Smooth muscle cell (in vitro differentiated cells): ENCODE results near the gene UNC13D. TPM values are rescaled to one million over a fixed set of nuclear protein-coding genes. Genes with fewer than 3 reads are reported as not detected.

Source experiments
- DNase-seq: peaks from one replicate; lab custom pipeline; 2025; ENCODE audit not compliant: unreplicated experiment; lab: John Stamatoyannopoulos, UW
- H2AFZ ChIP-seq: fragments of 200-600 bp; sonication (generic); 2 replicates; pipeline ENCODE4 v1.6.0; 2016; ENCODE audit warnings: antibody characterized with exemption, low read depth, mild to moderate bottlenecking
- H3F3A ChIP-seq: fragments of 200-600 bp; sonication (generic); 2 replicates; pipeline ENCODE4 v1.6.0; 2017; ENCODE audit warnings: antibody characterized with exemption, low read depth
- H3K27ac ChIP-seq: fragments of 200-600 bp; sonication (generic); 2 replicates; pipeline ENCODE4 v1.5.1; 2016; ENCODE audit warnings: low read depth, mild to moderate bottlenecking
- H3K27me3 ChIP-seq: fragments of 200-600 bp; sonication (generic); 2 replicates; pipeline ENCODE4 v1.6.1; 2016; ENCODE audit warnings: low read depth, mild to moderate bottlenecking
- H3K36me3 ChIP-seq: fragments of 200-600 bp; sonication (generic); 2 replicates; pipeline ENCODE4 v1.5.1; 2016; ENCODE audit warnings: low read depth
- H3K4me1 ChIP-seq: fragments of 200-600 bp; sonication (generic); 2 replicates; pipeline ENCODE4 v1.5.1; 2016; ENCODE audit warnings: low read depth
- H3K4me2 ChIP-seq: fragments of 200-600 bp; sonication (generic); 2 replicates; pipeline ENCODE4 v1.6.0; 2016; ENCODE audit warnings: mild to moderate bottlenecking
- H3K4me3 ChIP-seq: fragments of 200-600 bp; sonication (generic); 2 replicates; pipeline ENCODE4 v1.5.1; 2016; ENCODE audit warnings: mild to moderate bottlenecking
- H3K79me2 ChIP-seq: fragments of 200-600 bp; sonication (generic); 2 replicates; pipeline ENCODE4 v1.6.0; 2016; ENCODE audit warnings: low read depth, mild to moderate bottlenecking
- H3K9ac ChIP-seq: fragments of 200-600 bp; sonication (generic); 2 replicates; pipeline ENCODE4 v1.6.0; 2016; ENCODE audit warnings: low read depth
- H3K9me3 ChIP-seq: fragments of 200-600 bp; sonication (generic); replicated peaks from 2 replicates; pipeline ENCODE4 v1.5.1; 2016; ENCODE audit warnings: low read depth
- H4K20me1 ChIP-seq: fragments of 200-600 bp; sonication (generic); 2 replicates; pipeline ENCODE4 v1.6.0; 2016; ENCODE audit warnings: low read depth
- CTCF ChIP-seq: fragments of 200-600 bp; sonication (generic); IDR thresholded peaks from 2 replicates; pipeline ENCODE4 v1.5.1; 2017; ENCODE audit warnings: borderline replicate concordance, mild to moderate bottlenecking, antibody characterized with exemption; ENCODE audit not compliant: insufficient read depth, poor library complexity, severe bottlenecking
- WGBS: methylation state at CpG from one replicate; pipeline ENCODE4 v1.1.7; 2016; ENCODE audit warnings: low lambda C conversion rate; 5-methylcytosine and 5-hydroxymethylcytosine counted together
- polyA plus RNA-seq: library from polyadenylated mRNA; unstranded; fragments of >200 nt; fragmentation: Nextera tagmentation; extraction: Ambion mirVana; gene quantifications from 2 replicates; pipeline ENCODE4 v1.2.1, GENCODE V29; 2016
- total RNA-seq: library from RNA; depleted of rRNA; stranded (reverse); fragments of >200 nt; gene quantifications from 2 replicates; pipeline ENCODE4 v1.2.3, GENCODE V29; 2014

The UNC13D gene
- total and polyA plus RNA-seq, 2 experiments from 2014 or later, result 2.4 to 4.5 TPM

DNA sequence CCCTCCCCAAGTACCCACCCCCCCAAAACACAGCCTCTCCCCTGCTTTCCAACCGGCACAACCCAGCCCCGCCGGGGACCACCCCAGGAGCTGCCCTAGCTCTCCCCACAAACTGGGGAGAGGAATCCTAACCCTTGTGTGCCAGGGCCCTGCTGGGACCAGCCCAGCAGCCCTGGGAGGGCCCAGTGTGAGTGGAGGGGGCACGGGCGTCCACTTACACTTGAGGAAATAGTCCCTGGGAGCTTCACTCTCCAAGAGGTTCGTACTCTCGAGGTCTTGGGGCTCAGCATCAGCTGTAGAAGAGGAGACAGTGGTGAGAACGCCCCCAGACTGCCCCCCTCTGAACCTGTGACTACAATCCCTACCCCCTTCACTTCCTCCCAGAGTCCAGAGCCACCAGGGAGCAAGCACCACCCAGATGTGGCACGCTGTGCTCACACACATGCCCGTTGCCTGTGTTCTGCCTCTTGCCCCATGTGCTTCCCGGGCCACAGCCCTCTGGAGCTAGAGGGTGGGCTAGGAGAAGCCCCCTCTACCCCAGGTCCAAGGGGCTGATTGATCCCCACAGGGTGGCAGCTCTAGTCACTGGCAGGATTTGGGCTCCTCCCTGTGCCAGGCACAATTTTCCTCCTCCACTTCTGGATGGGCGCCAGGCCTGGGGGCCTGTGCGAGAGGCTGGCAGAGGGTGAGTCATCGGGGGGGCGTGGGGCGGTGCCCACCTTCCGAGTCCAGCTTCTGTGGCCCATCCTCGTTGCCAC lies 31.2 kb upstream of the UNC13D start:
- 89% methylated on average over 17 of the region's 18 CpGs for WGBS
- Histone ChIP-seq H3K27me3 (no peaks in the 10 kb centered on the region), H3K9ac (no peak overlapping the region), H3K79me2 (no peaks in the 10 kb centered on the region), H3K27ac (peak overlapping the region; percentile 88), H3K4me2 (no peak overlapping the region), H3K4me1 (peaks cover 11% of the 10 kb centered on the region), H3K9me3 (no peaks in the 10 kb centered on the region), H3F3A (peaks cover 16% of the 10 kb centered on the region), H3K36me3 (no peaks in the 10 kb centered on the region), H4K20me1 (no peaks in the 10 kb centered on the region), H2AFZ (no peak overlapping the region), H3K4me3 (no peak overlapping the region)
- no peak for DNase-seq
- TF ChIP-seq CTCF, result no peak

GRCh38 chr17:75874323-75875181 lies 30.3 kb upstream of the UNC13D start:
- no peak for TF ChIP-seq CTCF
- Histone ChIP-seq H3K36me3 (no peaks in the 10 kb centered on the region), H3K4me3 (no peak overlapping the region), H3K9me3 (no peaks in the 10 kb centered on the region), H2AFZ (no peak overlapping the region), H3K79me2 (no peaks in the 10 kb centered on the region), H3F3A (peaks cover 14% of the 10 kb centered on the region), H3K4me2 (no peak overlapping the region), H3K27ac (no peak overlapping the region), H4K20me1 (no peaks in the 10 kb centered on the region), H3K4me1 (peaks cover 11% of the 10 kb centered on the region), H3K9ac (no peak overlapping the region), H3K27me3 (no peaks in the 10 kb centered on the region)
- no peak for DNase-seq
- WGBS, result 92% methylated on average over 31 of the region's 38 CpGs

DNA sequence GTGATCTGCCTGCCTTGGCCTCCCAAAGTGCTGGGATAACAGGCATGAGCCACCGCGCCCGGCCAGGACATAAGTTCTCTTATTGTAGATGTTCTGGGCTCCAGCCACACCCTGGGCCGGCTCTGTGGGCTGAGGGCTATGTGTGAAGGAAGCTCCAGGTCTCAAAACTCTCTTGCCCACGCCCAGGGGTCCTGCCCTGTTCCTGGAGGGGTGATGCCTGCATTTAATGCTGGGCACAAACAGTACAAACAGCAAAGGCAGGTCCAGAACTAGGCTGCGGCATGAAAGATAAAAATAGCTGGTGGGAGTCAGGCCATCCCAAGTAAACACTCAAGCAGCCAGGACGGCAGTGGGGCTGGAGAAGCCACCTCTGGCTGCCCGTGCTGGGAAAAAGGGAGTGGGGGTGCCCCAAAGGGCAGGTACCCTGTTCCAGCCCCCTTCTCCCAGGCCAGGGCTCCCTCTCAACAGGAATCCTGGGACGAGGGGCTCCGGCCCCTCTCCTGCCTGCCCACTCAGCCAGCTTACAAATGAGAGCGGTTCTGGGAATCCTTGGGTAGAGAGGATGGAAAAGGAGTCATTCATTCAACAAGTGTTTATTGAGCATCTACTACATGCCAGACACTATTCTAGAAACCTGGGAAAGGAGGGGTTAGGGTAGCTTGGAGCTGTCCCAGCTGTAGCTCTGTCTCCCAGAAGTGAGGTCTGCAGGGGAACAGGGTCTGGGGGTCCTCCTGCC lies 29.6 kb upstream of the UNC13D start:
- H2AFZ ChIP-seq, result no peak overlapping the region
- no peaks in the 10 kb centered on the region for H3K27me3 ChIP-seq
- H3K9ac ChIP-seq, result no peak overlapping the region
- peaks cover 11% of the 10 kb centered on the region for H3K4me1 ChIP-seq
- H3F3A ChIP-seq, result peaks cover 6% of the 10 kb centered on the region
- H3K9me3 ChIP-seq, result no peaks in the 10 kb centered on the region
- H3K36me3 ChIP-seq, result no peaks in the 10 kb centered on the region
- H3K79me2 ChIP-seq, result no peaks in the 10 kb centered on the region
- no peak for DNase-seq
- H3K4me3 ChIP-seq, result no peak overlapping the region
- no peak for TF ChIP-seq CTCF
- no peak overlapping the region for H3K4me2 ChIP-seq
- no peaks in the 10 kb centered on the region for H4K20me1 ChIP-seq
- peak overlapping the region; percentile 91 for H3K27ac ChIP-seq
- 85% methylated on average over 11 of the region's 11 CpGs for WGBS
